ENCODE measurements around the gene CUBN. TPM values are rescaled to one million over a fixed set of nuclear protein-coding genes. Genes with fewer than 3 reads are reported as not detected.

CUBN gene
- 0.35 and 4.0 TPM in 2 replicates for total RNA-seq

DNA sequence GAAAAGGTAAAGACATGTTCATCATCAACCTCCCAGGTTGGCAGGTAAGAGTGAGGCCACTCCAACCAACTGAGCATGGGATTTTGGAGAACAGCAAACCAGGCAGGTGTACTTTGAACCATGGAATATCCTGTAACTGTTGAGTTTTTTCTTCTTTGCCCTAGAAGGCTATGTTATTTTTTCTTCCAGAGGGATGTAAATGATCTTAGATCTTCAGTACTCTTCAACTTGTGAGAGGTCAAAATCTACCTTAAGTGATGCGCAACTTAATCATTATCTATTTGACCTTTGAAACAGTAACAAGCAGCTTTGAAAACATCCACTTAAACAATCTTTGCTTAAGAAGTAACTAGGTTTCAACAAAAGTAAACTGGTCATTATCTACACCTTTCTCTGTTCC, at the start of gene CUBN:
Gene CUBN (minus strand): TSS at position 71 of the 400 bp plus-strand sequence. CDS start 46 bp downstream, at position 25.
- no peak for DNase-seq (ENCODE audit: low read depth)

DNA sequence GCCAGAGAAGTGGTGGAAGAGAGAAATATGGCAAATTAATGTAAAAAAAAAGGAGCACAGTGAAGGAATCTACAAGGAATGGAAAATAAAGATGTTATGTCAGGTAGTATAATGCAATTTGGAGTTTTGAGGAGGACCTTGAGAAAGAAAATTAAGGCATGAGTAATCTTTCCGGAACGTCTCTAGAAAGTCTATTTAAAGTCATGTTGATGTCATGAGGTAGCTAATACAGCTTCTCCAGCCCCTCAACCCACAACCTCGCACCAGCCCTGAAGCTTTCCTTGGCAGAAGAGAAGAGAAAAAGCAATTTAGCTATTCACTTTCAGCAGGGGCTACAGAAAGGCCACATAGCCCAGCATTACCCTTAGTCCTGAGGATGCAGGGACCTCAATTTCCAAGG, 49.4 kb upstream of the CUBN start:
- no peak for DNase-seq (ENCODE audit: low read depth)

DNA sequence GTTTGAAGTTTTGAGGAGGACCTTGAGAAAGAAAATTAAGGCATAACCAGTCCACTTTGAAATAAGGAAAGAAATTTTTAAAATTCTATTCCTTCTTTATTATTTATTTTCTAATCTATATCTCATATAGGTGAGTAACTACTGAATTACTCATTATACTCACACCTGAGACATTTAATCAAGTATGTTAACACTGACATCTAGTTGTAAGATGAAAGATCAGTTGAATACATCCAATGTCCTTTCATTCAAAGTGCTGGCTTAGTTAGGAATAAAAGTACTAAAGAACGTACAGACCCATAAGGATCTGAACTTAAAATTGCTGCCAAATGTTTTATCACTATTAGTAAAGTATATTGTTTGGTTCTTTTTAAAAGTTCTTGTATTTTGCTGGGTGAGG, 48.4 kb upstream of the CUBN start:
- DNase-seq (ENCODE audit: low read depth), result no peak

DNA sequence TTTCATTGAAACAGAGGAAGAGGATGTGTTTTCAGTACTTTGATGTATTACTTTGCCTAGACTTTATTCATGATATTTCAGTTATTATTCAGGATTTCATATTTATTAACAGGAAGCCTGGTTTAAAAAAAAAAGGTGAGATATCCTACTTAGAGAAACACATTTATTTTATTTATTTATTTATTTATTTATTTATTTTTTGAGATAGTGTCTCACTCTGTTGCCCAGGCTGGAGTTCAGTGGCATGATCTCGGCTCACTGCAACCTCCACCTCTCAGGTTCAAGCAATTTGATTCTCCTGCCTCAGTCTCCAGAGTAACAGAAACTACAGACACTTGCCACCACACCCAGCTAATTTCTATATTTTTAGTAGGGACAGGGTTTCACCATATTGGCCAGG, 47.4 kb upstream of the CUBN start:
- no peak for DNase-seq (ENCODE audit: low read depth)

DNA sequence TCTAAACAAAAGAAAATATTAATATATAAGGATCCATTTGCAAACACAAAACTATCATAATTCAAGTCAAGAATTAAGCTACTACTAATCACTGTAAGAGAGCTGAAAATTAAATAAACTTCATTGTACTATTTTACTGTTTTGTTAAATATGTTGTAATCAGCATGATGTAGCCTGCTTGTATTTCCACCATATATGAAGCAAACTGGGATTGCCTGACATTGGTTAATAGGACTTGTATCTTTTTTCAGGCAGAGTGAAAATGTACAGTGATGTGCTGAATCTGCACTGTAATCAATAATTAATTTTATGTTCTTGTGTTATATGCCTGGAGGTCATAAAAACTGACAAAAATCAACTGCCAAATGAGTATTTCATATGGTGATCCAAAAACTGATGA, 46.5 kb upstream of the CUBN start:
- no peak for DNase-seq (ENCODE audit: low read depth)

DNA sequence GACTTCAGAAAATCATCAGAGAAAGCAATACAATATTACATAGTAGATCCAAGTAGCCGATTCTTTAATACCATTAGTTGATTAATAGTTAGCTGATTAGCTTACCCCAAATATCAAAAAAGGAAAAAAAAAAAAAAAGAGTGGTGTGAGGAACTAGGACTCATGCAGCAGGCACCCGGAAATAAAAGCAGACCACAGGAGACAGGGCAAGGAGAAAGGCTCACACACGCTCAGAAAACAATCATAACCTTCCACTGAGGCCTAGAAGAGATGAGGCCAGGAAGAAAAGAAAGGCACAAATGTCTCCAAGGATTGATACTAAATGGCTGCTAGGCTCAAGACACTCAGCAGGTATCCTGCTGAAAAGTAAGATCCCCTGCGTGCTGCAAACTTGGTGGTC, 45.9 kb upstream of the CUBN start:
- peak; percentile 63 for DNase-seq (ENCODE audit: low read depth)

DNA sequence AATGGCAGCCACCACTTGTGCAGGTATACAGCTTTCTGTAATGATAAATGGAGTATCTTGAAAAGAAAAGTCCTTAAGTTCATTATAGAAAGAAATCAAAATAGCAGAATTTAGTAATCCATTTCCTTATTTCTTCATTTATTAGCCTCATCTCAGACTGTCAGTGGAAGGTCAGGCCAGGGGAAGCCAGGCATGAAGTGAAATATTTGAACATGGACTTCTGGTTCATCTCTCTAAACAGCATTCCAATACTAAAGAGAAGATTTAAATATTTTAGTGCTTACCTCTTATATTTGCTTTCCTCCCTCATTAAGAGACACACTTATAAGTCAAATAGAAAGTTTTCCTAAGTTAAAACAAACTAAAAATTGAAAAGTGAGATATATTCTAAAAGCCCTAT, 45.0 kb upstream of the CUBN start:
- DNase-seq (ENCODE audit: low read depth), result peak; percentile 33

DNA sequence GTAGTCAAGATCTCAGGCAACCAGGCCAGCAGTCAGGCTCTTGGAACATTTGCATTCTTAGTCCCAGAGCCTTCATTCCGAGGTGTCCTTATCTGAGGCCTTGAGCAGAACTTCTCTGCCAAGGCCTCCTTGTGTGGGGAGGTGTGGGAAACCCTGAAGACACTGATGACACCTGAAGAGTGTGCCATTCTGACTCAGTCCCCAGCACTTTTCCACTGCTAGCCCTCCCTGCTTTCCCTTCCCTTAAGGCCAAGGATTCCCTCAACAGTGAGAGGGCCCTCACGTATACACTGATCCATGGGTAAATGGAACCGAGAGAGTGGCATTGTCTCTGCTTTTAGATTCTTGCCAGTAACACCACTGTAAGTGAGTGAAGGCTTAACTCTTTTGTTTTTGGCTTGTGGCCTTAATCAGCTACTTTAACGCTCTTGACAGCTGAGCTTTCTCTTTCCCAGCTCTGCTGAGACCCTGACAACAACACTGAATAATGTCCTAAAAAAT, 41.6 kb upstream of the CUBN start:
- DNase-seq (ENCODE audit: low read depth), result no peak

DNA sequence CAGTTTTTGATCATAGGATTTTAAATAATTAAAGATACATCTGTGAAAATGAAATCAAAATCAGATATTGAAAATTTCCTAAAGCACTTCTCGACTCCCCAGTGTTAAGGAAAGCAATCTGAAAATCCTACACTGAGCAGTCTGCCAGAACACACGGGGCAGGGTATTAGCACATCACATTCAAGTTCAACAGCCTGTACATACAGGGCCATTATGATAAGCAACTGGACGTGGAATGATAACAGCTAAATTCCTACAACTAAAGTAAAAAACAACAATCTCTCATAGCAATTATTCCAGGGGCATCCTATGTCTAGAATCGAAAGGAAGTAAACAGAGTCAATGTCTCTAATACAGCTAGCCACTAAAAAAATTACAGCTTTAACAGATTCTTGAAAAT, 40.2 kb upstream of the CUBN start:
- no peak for DNase-seq (ENCODE audit: low read depth)

DNA sequence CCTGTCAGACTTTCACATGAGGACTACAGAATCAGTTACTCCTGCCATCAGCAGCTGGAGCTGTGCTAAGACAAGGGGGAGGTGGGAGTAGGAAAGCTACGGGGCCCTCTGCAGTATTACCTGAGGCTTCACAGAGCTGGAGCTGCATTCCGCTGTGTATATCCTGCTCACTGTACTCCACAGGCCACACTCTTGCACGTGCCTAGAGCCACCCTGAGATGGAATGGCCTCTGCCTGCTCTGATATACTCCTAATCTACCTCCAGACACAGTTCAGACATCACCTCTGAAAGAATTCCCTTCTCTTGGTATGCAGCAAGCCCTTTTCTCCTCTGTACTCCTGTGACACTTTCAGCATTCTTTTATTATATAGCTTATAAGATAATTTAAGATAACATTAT, 37.1 kb upstream of the CUBN start:
- DNase-seq (ENCODE audit: low read depth), result no peak

DNA sequence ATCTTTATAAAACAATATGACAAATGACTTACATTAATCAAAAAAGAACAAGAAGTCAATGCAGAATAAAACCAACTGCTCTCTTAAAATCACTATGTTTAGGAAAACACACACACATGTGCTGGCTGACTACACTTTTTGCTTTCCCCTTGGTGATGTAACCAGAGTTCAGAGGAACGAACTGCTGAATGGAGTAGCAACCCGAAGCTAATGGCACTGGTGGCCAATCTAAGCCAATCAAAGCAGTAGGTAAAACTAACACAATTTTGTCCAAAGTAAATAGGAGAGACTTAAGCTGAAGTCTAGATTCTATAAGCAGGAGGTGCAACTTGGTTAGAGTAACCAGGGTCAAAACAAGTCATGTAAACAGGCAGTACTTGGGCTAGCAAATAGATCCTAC, 33.2 kb upstream of the CUBN start:
- DNase-seq (ENCODE audit: low read depth), result no peak

DNA sequence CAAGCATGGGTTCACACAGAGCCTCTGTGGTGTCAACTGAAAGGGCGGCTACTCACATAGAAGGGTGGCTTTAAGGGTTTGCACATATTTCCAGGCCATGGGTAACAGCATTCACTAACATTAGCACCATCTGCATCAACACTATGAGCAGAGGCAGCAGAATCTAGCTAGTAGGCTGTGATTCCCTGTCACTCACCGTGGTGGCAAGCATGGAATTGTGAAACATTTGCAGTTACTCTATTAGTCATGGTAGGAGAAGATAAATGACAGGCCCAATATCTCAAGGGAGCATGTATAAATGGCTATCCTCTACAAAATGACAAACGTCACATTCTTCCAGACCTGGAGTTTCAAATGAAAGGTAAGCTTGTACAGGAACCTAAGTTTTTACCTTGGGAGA, 32.2 kb upstream of the CUBN start:
- peak; percentile 25 for DNase-seq (ENCODE audit: low read depth)

DNA sequence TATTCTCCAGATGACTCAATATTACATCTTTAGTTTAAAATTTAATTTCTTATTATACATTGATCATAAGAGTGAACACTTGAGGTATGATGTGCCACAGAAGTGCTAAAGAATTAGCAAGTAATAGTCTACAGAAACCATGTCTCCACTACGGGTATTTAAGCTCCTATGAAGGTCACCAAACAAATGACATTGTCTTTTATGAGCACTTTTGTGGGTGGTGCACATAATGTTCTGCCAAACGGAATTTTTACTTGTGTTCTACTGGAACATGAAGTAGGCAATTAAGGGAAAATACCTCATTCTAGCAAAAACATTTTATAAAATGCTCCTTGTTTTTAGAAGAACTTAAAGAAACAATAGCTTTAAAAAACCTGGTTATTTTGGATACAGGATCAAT, 27.4 kb upstream of the CUBN start:
- DNase-seq (ENCODE audit: low read depth), result no peak

DNA sequence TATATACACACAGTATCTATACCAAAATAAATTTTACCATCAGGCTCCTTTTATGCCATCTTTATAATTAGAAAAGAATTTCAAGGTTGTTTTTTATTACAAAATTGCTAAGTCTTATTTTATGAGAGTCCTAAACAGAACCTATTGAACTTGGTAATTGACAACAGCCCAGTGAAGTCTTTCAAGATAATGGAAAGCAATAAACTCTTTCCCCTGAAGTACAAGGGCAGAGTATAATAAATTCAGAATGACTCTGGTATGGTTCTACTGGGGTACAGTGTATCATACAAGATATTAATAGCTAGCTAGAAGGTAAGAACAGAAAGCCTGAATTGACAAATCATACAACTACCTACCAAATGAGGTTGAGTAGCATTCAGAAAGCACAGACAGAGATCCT, 26.2 kb upstream of the CUBN start:
- DNase-seq (ENCODE audit: low read depth), result no peak

DNA sequence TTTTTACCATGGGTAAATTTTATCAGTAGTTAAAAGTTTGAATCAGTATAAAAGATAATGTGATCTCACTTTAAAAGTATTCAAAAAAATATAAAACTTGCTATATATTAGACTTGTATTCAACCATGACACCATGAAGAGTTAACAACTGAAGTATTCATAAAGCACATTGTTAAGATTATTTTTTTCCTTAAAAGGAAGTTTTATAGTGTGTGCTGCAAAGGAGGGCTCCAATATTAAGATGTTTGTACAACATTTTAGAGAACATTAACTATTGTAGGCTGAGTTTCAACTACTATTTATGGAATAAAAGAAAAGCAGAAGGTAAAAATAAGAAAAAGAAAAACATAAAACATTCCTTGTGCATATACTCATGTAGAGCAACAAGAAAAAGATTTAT, 24.5 kb upstream of the CUBN start:
- DNase-seq (ENCODE audit: low read depth), result no peak

DNA sequence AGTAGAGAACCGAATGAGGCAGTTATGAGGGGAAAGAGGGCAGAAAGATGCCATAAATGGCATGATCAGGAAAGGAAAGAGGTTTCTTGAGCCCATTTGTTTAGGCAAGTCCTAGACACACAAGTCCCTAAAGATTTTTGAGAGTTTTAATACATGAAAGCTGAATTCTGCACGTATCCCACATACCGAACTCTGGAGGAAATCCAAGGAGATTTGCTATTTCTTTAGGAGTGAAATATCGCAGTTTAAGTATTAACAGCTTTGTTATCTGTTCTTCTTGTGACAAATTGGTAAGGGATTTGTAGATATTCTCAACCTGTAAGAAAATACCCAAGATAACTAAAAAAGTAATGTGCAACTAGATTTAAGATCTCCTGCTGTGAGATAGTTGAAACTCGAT, 23.7 kb upstream of the CUBN start:
- DNase-seq (ENCODE audit: low read depth), result no peak

DNA sequence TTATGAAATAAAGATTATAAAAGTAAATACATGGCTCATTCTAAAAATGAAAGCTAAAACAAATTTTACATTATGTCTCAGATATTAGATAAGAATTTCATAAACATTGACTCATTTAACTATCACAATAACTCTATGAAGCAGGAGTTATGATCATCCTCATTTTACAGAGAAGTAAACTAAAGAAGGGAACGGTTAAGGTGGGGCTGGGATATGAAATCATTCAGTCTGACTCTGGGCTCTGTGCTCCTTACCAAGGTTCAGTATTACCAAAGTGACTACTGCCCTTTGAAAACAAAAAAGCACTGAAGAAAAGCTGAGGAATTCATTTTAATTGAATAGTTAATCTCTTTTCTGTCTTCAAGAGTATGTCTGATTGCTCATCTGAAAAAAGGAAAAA, 22.1 kb upstream of the CUBN start:
- DNase-seq (ENCODE audit: low read depth), result no peak

DNA sequence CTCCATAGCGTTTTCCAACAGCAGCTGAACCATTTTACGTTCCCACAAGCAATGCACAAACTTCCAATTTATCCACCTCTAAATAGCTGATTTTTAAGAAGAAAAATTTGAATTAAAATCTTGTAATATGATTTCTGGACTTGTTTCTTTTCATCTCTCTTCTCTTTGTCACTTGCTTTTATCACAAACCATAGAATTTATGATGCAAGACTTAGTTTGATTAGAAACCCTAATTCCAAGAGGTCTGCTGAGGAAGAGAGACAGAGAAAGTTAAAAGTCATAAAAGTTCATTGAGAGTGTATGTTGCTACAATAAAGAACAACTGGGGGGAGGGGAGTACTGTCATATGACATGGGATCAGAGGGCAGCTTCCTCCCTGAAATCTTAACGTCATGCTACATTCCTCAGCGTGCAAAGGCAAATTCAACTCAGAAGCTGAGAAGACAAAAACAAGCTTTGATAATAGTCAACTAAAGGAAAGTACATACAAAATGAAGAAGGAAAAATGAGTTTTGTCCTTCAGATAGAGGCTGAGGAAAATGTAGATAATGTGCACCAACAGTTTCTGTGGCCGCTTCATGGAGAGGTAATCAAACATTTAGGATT, 18.4 kb upstream of the CUBN start:
- DNase-seq (ENCODE audit: low read depth), result peak; percentile 54

DNA sequence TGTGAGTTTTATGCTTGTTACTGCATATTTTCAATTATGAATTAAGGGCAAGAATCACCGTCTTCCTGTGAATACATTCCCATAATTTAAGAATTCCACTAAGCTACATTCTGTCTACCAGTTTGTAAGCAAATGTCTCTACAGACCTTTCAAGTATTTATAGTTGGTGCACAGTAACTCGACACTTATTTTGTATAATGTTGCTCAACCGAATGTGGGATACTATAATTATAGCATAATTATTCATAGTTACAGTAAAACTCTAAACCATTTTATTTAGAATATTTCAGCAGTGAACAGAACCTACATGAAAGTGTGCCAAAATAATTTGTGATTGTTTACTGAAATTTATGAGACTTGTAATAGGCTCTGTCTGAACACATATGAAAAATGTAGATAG, 17.3 kb upstream of the CUBN start:
- DNase-seq (ENCODE audit: low read depth), result no peak

DNA sequence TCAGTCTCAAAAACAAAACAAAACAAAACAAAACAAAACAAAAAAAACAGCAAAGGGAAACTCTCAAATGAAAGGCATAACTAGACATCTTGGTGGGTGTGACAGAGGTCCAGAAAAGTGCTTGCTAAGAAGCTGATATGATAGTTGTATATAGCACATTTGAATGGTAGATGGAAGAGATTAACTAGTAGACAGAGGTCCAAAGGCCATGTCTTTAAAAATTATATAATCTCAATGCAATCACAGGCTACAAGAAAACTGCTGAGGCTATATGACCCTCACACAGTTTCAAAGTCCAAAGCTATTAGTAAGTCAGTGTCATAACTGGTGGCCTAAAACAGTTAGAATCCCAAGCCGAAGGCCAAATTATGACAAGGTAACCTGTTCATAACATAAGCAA, 15.6 kb upstream of the CUBN start:
- no peak for DNase-seq (ENCODE audit: low read depth)

DNA sequence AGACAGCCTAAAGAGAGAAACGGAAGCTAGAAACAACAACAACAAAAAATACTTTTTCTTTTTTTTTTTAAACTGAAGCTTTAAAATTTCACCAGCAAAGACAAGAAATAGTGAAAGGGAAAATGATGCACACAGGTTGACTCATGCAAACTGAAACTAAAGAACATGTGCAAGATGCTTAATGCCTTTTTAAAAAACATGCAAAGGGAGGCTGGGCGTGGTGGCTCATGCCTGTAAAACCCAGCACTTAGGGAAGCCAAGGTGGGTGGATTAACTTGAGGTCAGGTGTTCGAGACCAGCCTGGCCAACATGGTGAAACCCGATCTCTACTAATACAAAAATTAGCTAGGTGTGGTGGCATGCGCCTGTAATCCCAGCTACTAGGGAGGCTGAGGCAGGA, 15.1 kb upstream of the CUBN start:
- peak; percentile 18 for DNase-seq (ENCODE audit: low read depth)

DNA sequence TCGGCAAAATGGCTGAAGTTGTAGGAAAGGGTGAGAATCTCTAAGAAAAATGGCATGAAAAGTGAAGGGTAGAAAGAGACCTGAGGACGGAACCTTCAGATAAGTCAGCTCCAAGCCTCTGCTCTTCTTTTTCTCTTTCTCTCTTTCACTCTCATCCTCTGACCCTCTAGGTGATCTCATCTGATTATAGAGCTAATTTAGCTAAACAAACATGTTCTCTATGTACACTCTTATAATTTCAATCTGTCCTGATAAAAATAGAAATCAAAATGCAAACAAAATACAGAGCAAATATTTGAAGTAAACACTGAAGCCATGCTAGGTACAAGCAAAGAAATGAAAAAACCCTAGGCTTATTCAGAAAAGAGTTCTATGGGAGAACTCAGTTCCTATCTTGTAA, 14.4 kb upstream of the CUBN start:
- no peak for DNase-seq (ENCODE audit: low read depth)

DNA sequence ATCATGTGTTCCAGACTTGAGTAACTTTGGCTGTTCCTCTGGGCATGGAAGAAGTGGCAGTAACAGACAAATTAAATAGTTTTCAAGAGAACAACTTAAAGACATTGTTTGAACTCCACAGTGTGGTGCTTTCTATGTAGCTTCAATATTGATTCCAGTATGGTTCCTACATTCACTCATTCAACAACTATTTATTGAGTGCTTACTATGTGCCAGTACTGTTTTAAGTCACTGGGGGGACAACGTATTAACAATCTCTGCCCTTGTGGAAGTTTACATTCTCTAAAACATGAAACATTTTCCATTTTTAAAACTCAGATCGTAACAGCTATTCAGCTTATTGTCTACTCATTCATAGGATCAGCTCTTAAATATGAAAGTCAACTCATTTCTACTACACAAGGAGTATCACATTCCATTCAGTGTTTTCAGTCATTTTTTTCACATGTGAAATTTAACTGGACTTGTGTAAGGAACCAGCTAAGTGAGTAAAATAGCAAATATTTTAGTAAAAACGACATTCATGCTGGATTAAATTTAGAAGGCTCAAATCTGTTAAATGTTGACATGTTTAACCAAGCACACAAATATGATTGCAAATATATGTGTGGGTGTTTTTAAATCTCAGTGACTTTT, 13.6 kb upstream of the CUBN start:
- DNase-seq (ENCODE audit: low read depth), result no peak
